Nucleus accumbens (tissue), 56 donors: ENCODE data around the gene TMEM30A.
A peak's percentile ranks its signal among the peaks of the same experiment; 100 is the strongest.

Source experiments
- DNase-seq, 56 donors: peaks; one replicate each; lab custom pipeline; 2025; lab: John Stamatoyannopoulos, UW

The TMEM30A gene

DNA sequence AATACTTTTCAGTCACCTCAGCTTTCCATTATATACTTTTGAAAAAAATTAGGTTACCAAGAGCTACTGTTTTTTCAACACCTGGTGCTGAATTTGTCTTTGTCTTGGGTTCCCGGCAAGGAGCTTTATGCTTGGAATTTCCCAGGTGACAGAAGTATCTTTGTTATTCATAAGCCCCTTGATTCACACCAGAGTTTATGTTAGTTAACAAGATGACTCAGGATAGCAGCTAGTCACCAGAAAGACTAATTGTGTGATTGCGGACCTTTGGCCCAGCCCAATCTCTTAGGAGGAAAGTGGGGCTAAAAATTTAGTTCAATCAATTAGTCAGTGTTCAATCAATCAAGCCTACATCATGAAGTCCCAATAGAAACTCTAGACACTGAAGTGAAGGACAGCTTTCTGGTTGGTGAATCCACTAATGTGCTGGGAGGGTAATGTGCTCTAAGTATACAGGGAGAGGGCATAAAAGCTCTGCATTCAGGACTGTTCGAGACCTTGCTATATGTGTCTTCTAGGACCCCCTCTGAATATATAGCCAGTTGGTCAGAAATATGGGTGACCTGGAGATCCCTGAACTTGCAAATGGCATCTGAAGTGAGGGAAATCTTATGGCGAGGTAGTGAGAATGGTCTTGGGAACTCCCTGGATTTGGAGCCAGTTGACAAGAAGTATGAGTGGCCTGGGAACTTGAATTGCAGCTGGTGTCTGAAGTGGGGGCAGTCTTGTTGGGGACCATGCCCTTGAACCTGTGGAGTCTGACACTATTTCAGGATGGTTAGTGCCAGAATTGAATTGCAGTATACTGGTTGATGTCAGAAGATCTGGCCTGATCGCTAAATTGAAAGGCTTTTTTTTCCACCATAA lies 16.2 kb downstream of the TMEM30A start:
- no peak for DNase-seq

DNA sequence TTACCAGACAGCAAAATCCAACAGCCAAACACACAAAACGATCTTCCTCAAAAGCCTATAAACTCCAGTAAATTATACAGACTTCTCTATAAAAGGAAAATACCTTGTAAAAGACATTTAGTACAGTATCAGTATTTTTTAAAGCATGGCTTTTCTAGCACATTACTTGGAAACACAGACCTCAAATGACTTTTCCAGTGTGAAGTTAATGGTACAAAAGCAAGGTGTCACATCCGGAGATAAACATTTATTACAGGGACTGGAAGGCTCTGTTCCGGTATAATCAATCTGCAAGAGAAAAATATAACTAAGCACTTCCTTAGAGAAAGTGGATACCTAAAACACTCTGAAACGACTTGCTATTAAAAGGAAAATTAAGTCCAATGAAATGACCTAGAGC lies 17.1 kb downstream of the TMEM30A start:
- DNase-seq: no peak

DNA sequence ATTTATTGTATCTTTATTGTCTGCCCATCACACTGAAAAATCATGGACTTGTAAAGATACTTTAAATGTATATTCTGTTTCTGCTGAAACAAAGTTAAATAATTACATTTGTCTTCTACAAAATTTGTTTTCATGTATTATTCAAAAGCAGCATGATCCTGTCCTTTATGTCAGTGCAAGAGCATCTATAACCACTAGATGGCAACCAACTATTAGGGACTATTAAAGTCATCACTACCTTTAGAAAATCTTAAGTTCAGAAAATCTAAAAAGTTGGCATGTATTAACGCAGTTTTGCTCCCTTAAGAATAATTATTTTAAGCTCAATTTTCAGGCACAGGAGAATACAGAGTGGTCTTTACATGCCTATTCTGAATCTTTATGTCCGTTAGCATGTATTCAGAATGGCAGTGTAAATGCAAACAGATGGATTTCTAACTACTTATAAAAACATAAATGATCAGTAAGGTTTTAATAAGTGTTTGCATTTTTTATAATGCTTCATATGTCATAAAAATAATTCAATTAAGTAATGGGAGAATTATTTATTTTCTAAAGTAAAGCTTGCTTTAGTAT lies 17.8 kb downstream of the TMEM30A start:
- no peak for DNase-seq

DNA sequence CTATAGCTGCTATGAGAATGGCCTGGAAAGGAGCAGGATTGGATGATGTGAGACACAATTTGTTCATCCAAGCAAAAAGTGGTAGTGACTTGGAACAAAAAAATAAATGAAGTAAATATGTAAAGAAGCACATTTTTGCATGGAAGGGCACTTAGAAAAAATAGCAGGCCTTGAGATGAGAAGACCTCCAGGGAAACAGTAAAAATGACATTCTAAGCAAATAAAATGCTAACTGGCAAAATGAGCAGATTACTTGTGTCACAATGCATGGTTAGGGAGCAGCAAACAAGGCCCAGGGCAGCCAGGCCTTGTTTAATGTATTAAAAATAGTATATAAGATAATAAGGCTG lies 21.2 kb downstream of the TMEM30A start:
- no peak for DNase-seq

DNA sequence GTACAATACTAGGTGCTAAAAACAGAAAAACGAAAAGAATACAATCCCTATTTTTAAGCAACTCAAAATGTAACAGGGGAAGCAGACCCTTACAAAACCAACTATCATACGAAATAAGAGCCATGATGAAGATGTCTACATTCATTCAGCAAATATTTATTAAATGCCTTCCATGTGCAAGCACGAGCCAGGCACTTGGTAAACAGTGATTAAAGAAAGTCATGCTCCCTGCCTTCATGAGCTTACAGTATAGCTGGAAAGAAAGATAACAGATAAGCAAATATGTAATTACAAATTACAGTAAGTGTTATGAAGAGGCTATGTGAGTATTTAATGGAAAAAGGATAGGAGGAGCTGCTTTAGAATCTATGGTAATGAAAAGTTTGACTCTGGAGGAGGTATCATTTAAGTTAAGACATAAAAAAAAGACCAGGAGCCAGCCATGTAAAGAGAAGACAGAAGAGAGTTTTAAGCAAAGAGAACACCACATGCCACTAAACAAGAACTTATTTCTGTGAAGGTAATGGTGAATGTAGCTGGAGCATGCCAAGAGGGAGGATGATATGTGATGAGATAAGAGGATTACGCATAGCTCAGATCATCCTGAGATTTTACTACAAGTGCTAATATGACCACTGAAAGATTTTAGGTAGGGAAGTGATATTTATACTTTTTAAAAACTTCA lies 21.7 kb downstream of the TMEM30A start:
- DNase-seq: no peak

DNA sequence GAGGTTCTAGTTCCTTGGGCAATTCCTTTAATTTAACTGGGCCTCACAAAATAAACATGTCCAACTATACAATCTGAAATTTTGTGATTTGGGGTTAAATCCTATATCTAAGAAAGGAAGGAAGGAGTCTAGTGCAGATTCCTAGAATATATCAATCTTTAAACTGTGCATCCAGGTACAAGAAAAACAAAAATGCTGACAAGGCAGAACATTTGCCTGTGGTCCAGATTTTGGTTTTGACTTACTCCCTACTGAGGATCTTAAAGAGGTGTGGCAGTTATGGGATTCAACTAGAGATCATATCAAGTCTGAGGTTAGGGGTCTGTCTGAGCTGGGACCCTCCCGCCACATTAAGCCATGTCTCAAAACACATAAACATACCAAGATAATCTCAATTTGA lies 23.3 kb downstream of the TMEM30A start:
- no peak for DNase-seq

DNA sequence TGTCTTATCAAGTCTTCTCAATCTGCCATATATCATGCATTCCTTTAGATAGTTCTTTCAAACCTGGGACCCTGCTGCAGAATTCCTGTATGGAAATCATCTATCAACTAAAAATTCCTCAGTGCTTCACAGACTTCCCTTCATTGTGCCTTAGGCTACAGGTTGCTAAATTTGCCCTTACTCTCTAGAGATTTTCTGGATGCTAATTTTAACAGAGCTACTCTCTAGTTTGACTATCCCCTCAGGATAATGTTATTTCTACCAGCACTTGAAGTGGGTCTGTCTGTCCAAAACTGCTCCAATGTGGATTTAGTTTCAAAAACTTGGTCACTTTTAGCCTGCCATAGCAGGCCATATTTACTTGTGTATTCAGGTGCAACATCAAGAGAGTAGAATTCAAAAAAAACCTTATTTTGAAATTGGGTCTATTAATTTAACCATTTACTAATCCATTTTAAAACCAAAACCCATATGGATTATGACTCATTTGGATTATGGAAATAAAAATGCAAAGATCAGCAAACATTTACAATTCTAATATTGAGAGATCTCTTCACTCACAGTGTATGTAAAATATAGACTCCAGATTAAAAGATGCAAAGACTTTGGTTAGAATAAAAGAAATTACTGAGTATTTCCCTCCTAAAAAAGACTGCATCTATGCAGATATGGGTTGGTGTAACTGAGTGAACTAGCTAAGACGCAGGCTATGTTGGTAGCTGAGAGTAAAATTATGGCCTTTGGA lies 27.1 kb downstream of the TMEM30A start:
- no peak for DNase-seq

DNA sequence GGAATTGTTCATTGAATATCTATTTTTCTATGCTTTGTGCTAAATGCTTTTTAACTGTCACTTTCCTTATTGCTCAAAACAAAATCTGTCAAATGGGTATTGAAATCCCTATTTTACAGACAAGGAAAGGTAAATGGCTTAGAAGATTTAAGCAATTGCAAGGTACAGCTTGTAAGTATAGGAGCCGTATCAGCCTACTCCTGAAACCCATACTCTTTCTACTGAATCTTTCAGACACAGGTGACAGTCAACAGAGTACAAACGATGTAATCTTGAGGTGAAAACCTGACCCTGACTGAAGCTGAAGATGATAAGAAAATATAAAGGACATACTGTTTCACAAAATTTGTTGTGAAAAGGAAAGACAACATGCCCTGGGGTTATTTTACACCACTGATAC lies 34.0 kb downstream of the TMEM30A start:
- no peak for DNase-seq

DNA sequence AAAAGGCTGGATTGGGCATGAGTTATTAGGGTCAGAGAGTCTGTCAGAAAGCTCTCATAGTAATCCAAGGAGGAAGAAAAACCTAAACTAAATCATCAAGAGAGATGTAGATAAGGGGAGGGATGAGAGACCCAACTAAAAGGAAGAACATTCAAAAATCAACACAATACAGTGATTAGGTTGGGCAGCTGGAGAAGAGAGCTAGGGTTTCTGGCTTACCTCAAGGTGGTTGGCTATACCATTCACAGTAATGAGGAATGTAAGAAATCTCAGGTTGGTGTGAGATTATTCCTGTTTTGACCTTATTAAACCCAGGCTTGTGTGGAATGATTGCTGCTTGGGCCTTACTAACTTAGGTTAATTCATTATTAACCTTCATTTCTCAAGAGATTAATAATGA lies 34.8 kb downstream of the TMEM30A start:
- no peak for DNase-seq

DNA sequence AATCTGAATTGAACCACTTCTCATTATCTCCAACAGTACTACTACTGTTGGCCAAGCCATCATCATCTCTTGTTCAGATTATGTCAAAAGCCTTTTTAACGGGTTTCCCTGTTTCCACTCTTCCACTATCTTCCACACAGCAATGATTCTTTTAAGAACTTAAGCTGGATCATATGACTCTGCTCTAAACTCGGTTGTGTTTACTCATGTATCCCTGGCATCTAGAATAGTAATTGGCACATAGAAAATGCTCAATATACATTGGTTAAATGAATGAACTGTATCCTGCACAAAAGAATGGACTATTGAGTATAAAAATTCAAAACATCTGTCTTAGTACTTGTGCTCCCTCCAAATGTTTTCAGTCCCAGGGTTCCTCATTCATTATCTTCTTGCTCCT lies 38.2 kb downstream of the TMEM30A start:
- DNase-seq: no peak

DNA sequence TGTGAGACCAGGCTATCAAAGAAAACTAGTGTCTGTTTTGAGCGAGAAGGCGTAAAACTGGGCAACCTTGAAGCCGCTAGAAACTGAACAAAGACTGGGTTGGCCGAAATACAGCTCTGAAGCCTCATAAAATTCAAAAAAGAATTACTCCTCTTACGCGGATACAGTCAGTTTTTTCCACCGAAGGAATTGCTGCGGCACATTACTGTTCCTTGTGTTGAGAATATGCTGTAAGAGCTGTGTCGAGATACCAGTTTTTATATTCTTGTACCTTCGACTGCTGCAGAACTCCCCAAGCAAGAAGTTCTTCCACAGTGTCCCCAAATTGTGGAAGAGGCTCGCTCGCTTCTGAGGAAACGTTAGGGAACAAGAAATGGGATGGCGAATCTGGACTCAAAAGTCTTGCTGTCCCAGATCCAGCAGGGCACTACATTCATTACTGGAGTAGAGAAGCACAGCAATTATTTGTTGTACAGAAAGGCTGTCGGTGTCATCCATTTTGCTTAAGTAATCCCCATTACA lies 40.5 kb downstream of the TMEM30A start:
- DNase-seq: peak in 10 of 56 donors; percentile 8 to 72 (median 44)

DNA sequence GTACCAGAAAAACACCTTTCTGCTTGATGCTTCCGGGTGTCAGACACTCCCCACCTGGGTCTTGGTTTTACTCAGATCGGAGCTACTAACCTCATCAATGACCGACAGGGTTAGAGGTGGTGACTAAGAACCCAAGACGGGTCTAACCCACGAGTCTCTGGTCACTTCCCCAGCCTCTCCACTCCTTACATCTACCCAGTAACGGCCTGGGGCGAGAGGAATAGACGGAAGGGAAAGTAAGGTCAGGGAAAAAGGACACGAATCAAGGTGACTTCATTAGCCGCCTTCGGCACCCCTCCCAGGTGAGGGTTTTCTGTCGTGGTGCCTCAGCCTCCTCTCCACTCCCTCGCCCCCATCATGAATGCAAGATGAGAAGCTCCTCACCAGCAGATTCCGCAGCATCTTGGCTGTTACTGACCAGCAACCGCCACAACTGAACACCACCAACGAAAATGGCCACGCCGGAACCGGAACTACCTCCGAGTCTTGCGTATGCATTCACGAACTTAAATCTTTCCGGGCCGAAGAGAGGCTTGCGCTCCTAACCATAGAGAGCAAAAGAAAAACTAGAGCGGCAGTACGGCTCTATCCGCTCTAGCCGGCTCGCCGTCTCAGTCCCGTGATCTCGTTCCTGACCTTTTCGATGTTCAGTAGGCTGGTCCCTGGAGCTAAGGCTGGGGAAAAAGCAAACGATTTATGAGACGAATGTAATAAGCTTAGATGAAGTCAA lies 41.1 kb downstream of the TMEM30A start, which contains the start of gene COX7A2:
COX7A2 (minus strand) TSS at position 469 of the 730 bp plus-strand sequence; CDS start at position 402, 67 bp downstream.
- peak; percentile 43 to 97 (median 90) for DNase-seq

DNA sequence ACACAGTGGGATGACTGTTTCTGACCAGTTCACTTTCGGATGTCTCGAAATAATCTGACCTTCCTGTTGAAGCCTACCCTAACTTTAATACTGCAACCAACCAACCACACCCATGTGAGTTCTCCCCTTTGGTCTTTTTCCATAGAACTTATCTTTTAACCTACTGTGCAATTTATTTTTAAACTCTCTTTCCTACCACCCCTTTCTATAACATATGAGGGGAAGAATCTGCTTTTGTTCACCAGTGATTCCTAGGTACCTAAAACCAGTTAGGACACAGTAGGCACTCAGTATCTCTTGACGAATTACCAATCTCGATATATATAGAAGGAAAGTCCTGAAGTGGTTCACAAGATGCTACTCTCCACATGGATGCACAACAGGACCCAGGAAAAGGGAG lies 48.0 kb downstream of the TMEM30A start:
- DNase-seq: no peak

DNA sequence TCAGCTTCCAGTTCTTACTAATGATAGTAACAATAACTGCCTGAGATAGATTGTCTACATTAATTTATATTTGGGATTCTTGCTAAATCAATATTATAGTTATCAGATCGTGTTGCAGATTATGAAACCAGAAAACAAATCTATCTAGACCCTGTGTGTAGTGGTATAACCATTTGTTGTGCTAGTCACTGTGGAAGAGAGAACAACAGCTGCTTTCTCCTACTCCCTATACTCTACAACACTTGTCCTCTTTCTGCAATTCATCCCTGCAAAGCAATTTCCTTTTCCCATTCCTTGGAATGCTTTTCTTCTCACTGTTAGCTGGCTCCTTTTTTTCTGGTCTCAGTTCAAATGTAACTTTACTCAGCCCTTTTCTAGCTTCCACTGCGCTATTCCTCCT lies 49.3 kb downstream of the TMEM30A start:
- no peak for DNase-seq

DNA sequence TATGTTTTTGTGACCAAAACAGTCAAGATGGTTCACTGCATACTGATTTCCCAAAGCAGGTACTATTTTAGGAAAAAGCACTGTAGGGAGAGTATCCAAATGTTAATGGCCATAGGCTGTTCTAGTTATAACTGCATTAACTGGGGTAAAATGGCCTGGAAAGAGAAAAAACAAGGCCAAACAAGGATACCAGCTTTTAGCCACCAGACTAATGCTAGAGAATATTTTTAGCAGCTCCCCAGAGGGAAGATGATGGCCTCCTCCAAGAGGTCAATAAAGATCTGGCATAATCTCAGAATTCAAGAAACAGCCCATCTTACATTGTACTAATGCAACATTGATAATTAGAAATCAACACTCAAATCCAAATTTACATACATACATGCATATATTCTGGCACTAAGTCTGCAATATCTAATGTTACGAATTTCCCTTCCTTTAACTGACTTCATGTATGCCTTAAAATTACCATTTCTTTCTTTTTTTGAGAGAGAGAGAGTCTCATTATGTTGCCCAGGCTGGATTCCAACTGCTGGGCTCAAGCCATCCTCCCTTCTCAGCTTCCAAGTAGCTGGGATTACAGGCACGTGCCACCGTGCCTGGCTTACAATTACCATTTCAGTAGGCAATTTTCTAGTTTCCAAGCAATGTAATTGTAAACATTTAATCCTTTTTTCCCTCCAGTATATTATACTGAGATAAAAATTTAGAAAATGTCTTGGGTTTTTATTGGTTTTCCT lies 50.3 kb downstream of the TMEM30A start:
- peak in 21 of 56 donors; percentile 2 to 61 (median 20) for DNase-seq

DNA sequence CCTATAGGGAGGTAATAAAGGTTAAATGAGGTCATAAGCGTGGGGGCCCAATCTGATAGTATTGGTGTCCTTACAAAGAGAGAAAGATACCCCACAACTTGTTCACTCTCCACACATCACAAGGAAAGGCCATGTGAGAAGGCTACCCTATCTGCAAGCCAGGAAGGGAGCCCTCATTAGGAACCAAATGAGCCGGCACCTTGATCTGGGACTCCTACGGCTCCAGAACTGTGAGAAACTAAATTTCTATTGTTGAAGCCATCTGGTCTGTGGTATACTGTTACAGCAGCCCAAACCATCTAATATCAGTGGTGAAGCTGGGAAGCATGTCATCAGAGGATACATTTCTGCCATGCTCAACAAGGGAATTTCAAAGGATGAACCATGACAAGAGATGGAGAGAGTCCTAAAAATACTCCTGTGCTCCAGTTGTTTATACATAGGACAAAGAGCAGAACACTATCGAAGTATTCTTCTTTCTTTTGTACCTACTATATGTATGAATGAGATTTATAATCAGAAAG lies 51.4 kb downstream of the TMEM30A start:
- DNase-seq: no peak

DNA sequence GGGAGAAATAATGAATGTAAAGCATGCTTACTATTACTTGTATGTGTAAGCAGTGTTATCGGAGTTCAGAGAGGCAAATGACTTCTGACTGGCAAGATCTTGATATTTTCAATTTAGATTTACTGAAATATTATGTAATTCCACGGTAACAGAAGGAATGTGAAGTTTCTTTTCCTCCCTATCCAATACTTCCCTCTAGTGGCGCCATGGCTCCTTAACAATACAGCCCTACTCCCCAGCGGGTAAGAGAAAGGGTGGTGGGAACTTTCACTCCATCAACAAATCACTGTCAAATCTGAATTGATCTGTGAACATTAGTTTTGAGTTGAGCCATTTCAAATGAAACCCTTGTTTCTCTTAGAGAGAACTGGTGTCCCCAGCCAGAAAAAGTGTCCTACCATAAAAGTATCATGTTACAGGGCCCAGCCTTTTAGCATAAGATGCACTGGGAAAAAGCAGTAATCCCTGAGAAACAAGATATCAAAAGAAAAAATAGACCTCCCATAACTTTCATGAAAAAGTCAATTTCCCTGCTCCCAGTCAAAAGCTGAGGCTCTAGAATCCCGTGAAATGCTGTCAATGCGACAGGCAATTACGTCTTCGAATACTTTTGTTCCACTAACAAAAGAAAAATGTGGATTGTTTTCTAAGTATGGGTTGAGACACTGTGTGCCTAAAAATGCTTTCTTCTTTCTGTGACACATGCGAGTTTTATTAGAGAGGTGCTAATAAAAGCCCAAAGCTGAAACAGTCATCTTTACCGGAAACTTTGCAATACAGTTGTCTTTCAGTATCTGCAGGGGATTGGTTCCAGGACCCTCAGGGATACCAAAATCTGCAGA lies 53.9 kb downstream of the TMEM30A start:
- peak in 10 of 56 donors; percentile 7 to 42 (median 25) for DNase-seq
